IPS DF 6.9 (cell line): ENCODE measurements around the gene FIBCD1.

ENCODE experiments used
- DNase-seq: peaks from one replicate; pipeline ENCODE4 v3.0.0-alpha.2; 2013; ENCODE audit warnings: low read depth, low spot score
- H3K27ac ChIP-seq: one replicate; pipeline ENCODE4 v1.5.1; 2013; ENCODE audit warnings: low read length, control low read depth
- H3K27me3 ChIP-seq: 2 replicates; pipeline ENCODE4 v1.6.1; 2013; ENCODE audit warnings: mild to moderate bottlenecking, low read length; ENCODE audit not compliant: control insufficient read depth, insufficient read depth
- H3K36me3 ChIP-seq: 2 replicates; pipeline ENCODE4 v1.6.1; 2013; ENCODE audit warnings: low read length; ENCODE audit not compliant: control insufficient read depth, insufficient read depth
- H3K4me1 ChIP-seq: 2 replicates; pipeline ENCODE4 v1.6.1; 2013; ENCODE audit warnings: low read length; ENCODE audit not compliant: control insufficient read depth, insufficient read depth
- H3K4me3 ChIP-seq: 2 replicates; pipeline ENCODE4 v1.5.1; 2013; ENCODE audit warnings: mild to moderate bottlenecking, low read length
- H3K9me3 ChIP-seq: 2 replicates; pipeline ENCODE4 v1.6.1; 2013; ENCODE audit warnings: low read length, inconsistent platforms; ENCODE audit not compliant: control insufficient read depth, insufficient read depth
- WGBS: extraction: QIAGEN DNeasy Blood & Tissue Kit; methylation state at CpG from one replicate; pipeline ENCODE4 v1.1.7; 2013; ENCODE audit warnings: mixed read lengths, missing lambda C conversion rate; ENCODE audit not compliant: insufficient read length, insufficient coverage; 5-methylcytosine and 5-hydroxymethylcytosine counted together

The FIBCD1 gene

GRCh38 chr9:130883479-130883878 is 55.6 kb downstream of the FIBCD1 start:
- Histone ChIP-seq H3K9me3 (no peaks in the 10 kb centered on the region), H3K27ac (no peak overlapping the region), H3K4me3 (no peak overlapping the region), H3K36me3 (peaks cover 62% of the 10 kb centered on the region), H3K4me1 (no peaks in the 10 kb centered on the region), H3K27me3 (no peaks in the 10 kb centered on the region)
- DNase-seq = no peak
- no CpG with 5 or more reads among the region's 5 CpGs for WGBS

- WGBS = no CpG with 5 or more reads among the region's 15 CpGs
- Histone ChIP-seq H3K27me3 (no peaks in the 10 kb centered on the region), H3K36me3 (peaks cover 58% of the 10 kb centered on the region), H3K4me1 (no peaks in the 10 kb centered on the region), H3K9me3 (no peaks in the 10 kb centered on the region), H3K4me3 (no peak overlapping the region), H3K27ac (no peak overlapping the region)
- no peak for DNase-seq
These were observed 56.3 kb downstream of the FIBCD1 start for GRCh38 chr9:130882696-130883225.

- Histone ChIP-seq H3K27me3 (no peaks in the 10 kb centered on the region), H3K4me3 (no peak overlapping the region), H3K4me1 (no peaks in the 10 kb centered on the region), H3K27ac (no peak overlapping the region), H3K36me3 (peaks cover 48% of the 10 kb centered on the region), H3K9me3 (no peaks in the 10 kb centered on the region)
- DNase-seq = no peak
- WGBS = no CpG with 5 or more reads among the region's 6 CpGs
These were observed 57.5 kb downstream of the FIBCD1 start for GRCh38 chr9:130881516-130881915.

- H3K27ac ChIP-seq = no peak overlapping the region
- H3K4me3 ChIP-seq = no peak overlapping the region; the same call in 1 of the 2 replicates
- no peak for DNase-seq
- no CpG with 5 or more reads among the region's 16 CpGs for WGBS
- no peaks in the 10 kb centered on the region for H3K4me1 ChIP-seq
- H3K27me3 ChIP-seq = no peaks in the 10 kb centered on the region
- no peaks in the 10 kb centered on the region for H3K9me3 ChIP-seq
- H3K36me3 ChIP-seq = peaks cover 41% of the 10 kb centered on the region
These were observed 58.3 kb downstream of the FIBCD1 start for GRCh38 chr9:130880599-130881220.

GRCh38 chr9:130879863-130880411 is 59.1 kb downstream of the FIBCD1 start:
- H3K4me3 ChIP-seq = no peak overlapping the region
- no peak for DNase-seq
- WGBS = no CpG with 5 or more reads among the region's 9 CpGs
- H3K27ac ChIP-seq = no peak overlapping the region
- H3K36me3 ChIP-seq = peaks cover 34% of the 10 kb centered on the region
- H3K4me1 ChIP-seq = no peaks in the 10 kb centered on the region
- no peaks in the 10 kb centered on the region for H3K9me3 ChIP-seq
- no peaks in the 10 kb centered on the region for H3K27me3 ChIP-seq

- H3K9me3 ChIP-seq = no peaks in the 10 kb centered on the region
- peaks cover 36% of the 10 kb centered on the region for H3K36me3 ChIP-seq
- no peaks in the 10 kb centered on the region for H3K4me1 ChIP-seq
- no peaks in the 10 kb centered on the region for H3K27me3 ChIP-seq
- DNase-seq = no peak
- H3K27ac ChIP-seq = no peak overlapping the region
- no CpG with 5 or more reads among the region's 6 CpGs for WGBS
- H3K4me3 ChIP-seq = no peak overlapping the region
These were observed 60.8 kb downstream of the FIBCD1 start for GRCh38 chr9:130878295-130878694.

- H3K9me3 ChIP-seq = no peaks in the 10 kb centered on the region
- peaks cover 46% of the 10 kb centered on the region for H3K36me3 ChIP-seq
- H3K4me3 ChIP-seq = no peak overlapping the region
- H3K27me3 ChIP-seq = no peaks in the 10 kb centered on the region
- no peak for DNase-seq
- no peak overlapping the region for H3K27ac ChIP-seq
- WGBS = no CpG with 5 or more reads among the region's 6 CpGs
- H3K4me1 ChIP-seq = no peaks in the 10 kb centered on the region
These were observed 61.7 kb downstream of the FIBCD1 start for GRCh38 chr9:130877300-130877699.

GRCh38 chr9:130874783-130875182 is 64.3 kb downstream of the FIBCD1 start:
- Histone ChIP-seq H3K4me1 (no peaks in the 10 kb centered on the region), H3K27me3 (no peaks in the 10 kb centered on the region), H3K4me3 (no peak overlapping the region), H3K9me3 (no peaks in the 10 kb centered on the region), H3K36me3 (peaks cover 32% of the 10 kb centered on the region), H3K27ac (no peak overlapping the region)
- WGBS = no CpG with 5 or more reads among the region's 5 CpGs
- DNase-seq = no peak

GRCh38 chr9:130873966-130874365 is 65.1 kb downstream of the FIBCD1 start:
- H3K4me1 ChIP-seq = no peaks in the 10 kb centered on the region
- H3K27ac ChIP-seq = no peak overlapping the region
- WGBS = no CpG with 5 or more reads among the region's 8 CpGs
- H3K36me3 ChIP-seq = peaks cover 31% of the 10 kb centered on the region
- H3K4me3 ChIP-seq = no peak overlapping the region
- no peaks in the 10 kb centered on the region for H3K27me3 ChIP-seq
- no peaks in the 10 kb centered on the region for H3K9me3 ChIP-seq
- DNase-seq = no peak

GRCh38 chr9:130872912-130873503 is 66.0 kb downstream of the FIBCD1 start:
- H3K27me3 ChIP-seq = no peaks in the 10 kb centered on the region
- no peak overlapping the region for H3K4me3 ChIP-seq
- DNase-seq = no peak
- no CpG with 5 or more reads among the region's 15 CpGs for WGBS
- H3K4me1 ChIP-seq = no peaks in the 10 kb centered on the region
- no peaks in the 10 kb centered on the region for H3K9me3 ChIP-seq
- H3K27ac ChIP-seq = no peak overlapping the region
- peaks cover 28% of the 10 kb centered on the region for H3K36me3 ChIP-seq
